ENCODE data around the gene RABAC1. TPM values are rescaled to one million over a fixed set of nuclear protein-coding genes. Genes with fewer than 3 reads are reported as not detected.
A peak's percentile ranks its signal among the peaks of the same experiment; 100 is the strongest.

RABAC1 gene
- total RNA-seq = 105 and 173 TPM in 2 replicates

GRCh38 chr19:41959056-41960053 lies at the start of gene RABAC1:
Gene RABAC1 (minus strand): TSS chr19:41959321. CDS start chr19:41959292, 29 bp downstream.
- peak; percentile 22 for TF ChIP-seq CTCF (IDR thresholded peaks at IDR 0.05; ENCODE audit: insufficient read depth, low read depth, low read length)
- peak within 1 kb of the TSS; percentile 98 for H3K4me3 ChIP-seq (ENCODE audit: low read depth, low read length)
- peak; percentile 93 for DNase-seq (ENCODE audit: low read depth)

GRCh38 chr19:42006569-42006968 lies 47.4 kb upstream of the RABAC1 start:
- TF ChIP-seq CTCF (IDR thresholded peaks at IDR 0.05; ENCODE audit: insufficient read depth, low read depth, low read length) = no peak
- H3K4me3 ChIP-seq (ENCODE audit: low read depth, low read length) = no peak overlapping the region
- no peak for DNase-seq (ENCODE audit: low read depth)

GRCh38 chr19:42005504-42005903 lies 46.4 kb upstream of the RABAC1 start:
- no peak for TF ChIP-seq CTCF (IDR thresholded peaks at IDR 0.05; ENCODE audit: insufficient read depth, low read depth, low read length)
- DNase-seq (ENCODE audit: low read depth) = no peak
- no peak overlapping the region for H3K4me3 ChIP-seq (ENCODE audit: low read depth, low read length)

GRCh38 chr19:42003506-42004294 lies 44.6 kb upstream of the RABAC1 start:
- H3K4me3 ChIP-seq (ENCODE audit: low read depth, low read length) = no peak overlapping the region
- no peak for TF ChIP-seq CTCF (IDR thresholded peaks at IDR 0.05; ENCODE audit: insufficient read depth, low read depth, low read length)
- DNase-seq (ENCODE audit: low read depth) = no peak

- no peak for DNase-seq (ENCODE audit: low read depth)
- H3K4me3 ChIP-seq (ENCODE audit: low read depth, low read length) = no peak overlapping the region
- no peak for TF ChIP-seq CTCF (IDR thresholded peaks at IDR 0.05; ENCODE audit: insufficient read depth, low read depth, low read length)
Observed at GRCh38 chr19:41999878-42000208, 40.7 kb upstream of the RABAC1 start.

GRCh38 chr19:41999071-41999877 lies 40.2 kb upstream of the RABAC1 start:
- TF ChIP-seq CTCF (IDR thresholded peaks at IDR 0.05; ENCODE audit: insufficient read depth, low read depth, low read length) = no peak
- no peak for DNase-seq (ENCODE audit: low read depth)
- no peak overlapping the region for H3K4me3 ChIP-seq (ENCODE audit: low read depth, low read length)
